ENCODE data around the gene ABCA13.
"Not testable (repeated sequence)": the region's sequence is repeated elsewhere in the genome, so short reads cannot be mapped to it uniquely, and the experiment has no call there.

ABCA13 gene

DNA sequence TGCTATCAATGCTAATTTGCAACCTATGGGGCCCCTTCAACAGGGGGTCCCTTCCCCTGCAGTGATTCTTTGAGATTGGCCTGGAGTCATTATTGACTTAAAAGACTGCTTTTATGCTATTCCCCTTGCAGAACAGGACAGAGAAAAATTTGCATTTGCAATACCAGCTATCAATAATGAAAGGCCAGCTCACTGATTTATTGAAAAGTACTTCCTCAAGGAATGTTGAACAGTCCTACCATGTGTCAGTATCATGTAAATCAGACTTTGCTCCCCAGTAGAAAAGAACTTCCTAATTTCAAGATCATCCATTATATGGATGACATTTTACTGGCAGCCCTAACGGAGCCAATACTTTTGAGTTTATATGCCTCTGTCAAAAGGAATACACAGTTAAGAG, 29.7 kb upstream of the ABCA13 start:
- no peak overlapping the region for H3K4me3 ChIP-seq (ENCODE audit: low read length)
- TF ChIP-seq, protein P1, sequence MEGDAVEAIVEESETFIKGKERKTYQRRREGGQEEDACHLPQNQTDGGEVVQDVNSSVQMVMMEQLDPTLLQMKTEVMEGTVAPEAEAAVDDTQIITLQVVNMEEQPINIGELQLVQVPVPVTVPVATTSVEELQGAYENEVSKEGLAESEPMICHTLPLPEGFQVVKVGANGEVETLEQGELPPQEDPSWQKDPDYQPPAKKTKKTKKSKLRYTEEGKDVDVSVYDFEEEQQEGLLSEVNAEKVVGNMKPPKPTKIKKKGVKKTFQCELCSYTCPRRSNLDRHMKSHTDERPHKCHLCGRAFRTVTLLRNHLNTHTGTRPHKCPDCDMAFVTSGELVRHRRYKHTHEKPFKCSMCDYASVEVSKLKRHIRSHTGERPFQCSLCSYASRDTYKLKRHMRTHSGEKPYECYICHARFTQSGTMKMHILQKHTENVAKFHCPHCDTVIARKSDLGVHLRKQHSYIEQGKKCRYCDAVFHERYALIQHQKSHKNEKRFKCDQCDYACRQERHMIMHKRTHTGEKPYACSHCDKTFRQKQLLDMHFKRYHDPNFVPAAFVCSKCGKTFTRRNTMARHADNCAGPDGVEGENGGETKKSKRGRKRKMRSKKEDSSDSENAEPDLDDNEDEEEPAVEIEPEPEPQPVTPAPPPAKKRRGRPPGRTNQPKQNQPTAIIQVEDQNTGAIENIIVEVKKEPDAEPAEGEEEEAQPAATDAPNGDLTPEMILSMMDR (IDR thresholded peaks at IDR 0.05; ENCODE audit: insufficient read depth, low read depth, low read length, missing control alignments), result no peak
- no peak for DNase-seq (ENCODE audit: low read depth)

DNA sequence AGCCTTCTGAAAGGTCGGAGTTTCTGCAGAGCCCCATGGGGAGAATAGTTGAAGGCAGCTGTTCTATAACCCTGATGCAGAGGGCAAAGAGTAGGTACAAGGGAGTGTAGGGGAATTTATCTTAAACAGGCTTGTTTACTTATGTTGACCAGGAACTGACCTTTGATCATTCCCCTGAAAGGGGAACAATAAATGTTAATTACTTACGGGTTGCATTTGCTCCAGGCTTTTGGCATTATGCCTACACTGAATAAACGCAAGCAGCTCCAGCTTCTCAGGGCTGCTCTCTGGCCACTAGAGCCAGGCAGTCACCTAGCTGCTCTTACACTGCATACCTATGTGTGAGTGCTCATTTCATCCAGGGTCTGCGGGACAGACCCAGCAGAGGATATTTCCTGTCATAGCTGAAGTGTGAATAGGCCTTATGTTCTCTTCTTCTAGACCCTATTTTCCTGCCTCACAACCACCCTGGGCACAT, 26.9 kb upstream of the ABCA13 start:
- TF ChIP-seq, protein P1 (IDR thresholded peaks at IDR 0.05; ENCODE audit: insufficient read depth, low read depth, low read length, missing control alignments), result no peak
- no peak for DNase-seq (ENCODE audit: low read depth)
- H3K4me3 ChIP-seq (ENCODE audit: low read length), result no peak overlapping the region

DNA sequence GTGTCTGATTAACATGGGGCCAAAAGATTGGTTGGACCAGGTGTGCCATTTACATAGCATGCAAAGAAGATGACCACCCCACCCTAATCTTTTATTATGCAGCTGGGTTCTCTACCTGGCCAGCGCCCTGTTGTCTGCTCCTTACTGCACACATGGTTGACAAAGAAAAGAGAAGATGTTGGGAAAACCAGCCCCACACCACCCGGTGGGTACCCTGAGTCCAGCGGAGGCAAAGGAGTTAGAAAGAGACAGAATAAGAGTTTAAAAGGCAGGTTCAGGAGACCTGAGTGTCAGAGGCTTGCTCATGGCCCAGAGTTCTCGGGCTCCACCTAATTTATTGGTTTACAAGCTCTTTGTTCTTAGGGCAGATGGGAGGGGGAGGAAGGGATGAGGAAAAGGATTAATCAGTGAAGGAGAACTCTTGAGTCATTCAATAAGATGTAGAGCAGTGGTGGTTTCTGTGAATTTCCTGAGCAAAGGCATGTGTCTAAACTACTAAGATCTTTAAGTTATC, 24.1 kb upstream of the ABCA13 start:
- H3K4me3 ChIP-seq (ENCODE audit: low read length), result no peak overlapping the region
- peak; percentile 23 for DNase-seq (ENCODE audit: low read depth)
- TF ChIP-seq, protein P1 (IDR thresholded peaks at IDR 0.05; ENCODE audit: insufficient read depth, low read depth, low read length, missing control alignments), result no peak

- not testable (repeated sequence) for DNase-seq (ENCODE audit: low read depth); H3K4me3 ChIP-seq (ENCODE audit: low read length)
Measured at GRCh38 chr7:48147690-48148089, 23.6 kb upstream of the ABCA13 start.

- H3K4me3 ChIP-seq (ENCODE audit: low read length), result no peak overlapping the region
- peak; percentile 71 for DNase-seq (ENCODE audit: low read depth)
- TF ChIP-seq, protein P1 (IDR thresholded peaks at IDR 0.05; ENCODE audit: insufficient read depth, low read depth, low read length, missing control alignments), result no peak
Measured at GRCh38 chr7:48148311-48148710, 22.9 kb upstream of the ABCA13 start.

- DNase-seq (ENCODE audit: low read depth), result no peak
- TF ChIP-seq, protein P1 (IDR thresholded peaks at IDR 0.05; ENCODE audit: insufficient read depth, low read depth, low read length, missing control alignments), result no peak
- H3K4me3 ChIP-seq (ENCODE audit: low read length), result no peak overlapping the region
Measured at GRCh38 chr7:48149058-48149457, 22.2 kb upstream of the ABCA13 start.

DNA sequence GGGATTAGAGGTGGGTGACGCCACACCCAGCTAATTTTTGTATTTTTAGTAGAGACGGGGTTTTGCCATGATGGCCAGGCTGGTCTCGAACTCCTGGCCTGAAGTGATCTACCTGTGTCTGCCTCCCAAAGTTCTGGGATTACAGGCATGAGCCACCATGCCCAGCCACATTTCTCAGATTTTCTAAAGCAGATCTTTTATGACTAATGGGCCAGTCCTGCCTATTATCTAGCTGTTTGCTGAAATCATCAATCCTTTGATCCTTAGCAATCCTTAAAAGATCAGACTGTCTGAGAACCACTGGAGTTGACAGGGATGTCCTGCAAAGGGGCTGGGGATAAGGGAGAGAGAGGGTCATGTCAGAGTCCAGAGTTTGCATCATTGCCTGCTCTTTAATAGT, 21.2 kb upstream of the ABCA13 start:
- no peak overlapping the region for H3K4me3 ChIP-seq (ENCODE audit: low read length)
- TF ChIP-seq, protein P1 (IDR thresholded peaks at IDR 0.05; ENCODE audit: insufficient read depth, low read depth, low read length, missing control alignments), result no peak
- DNase-seq (ENCODE audit: low read depth), result no peak

Measured in epithelial cell of esophagus (primary cell).